Karpas-422 (cell line): ENCODE measurements around the gene TOMM5. TPM values are rescaled to one million over a fixed set of nuclear protein-coding genes. Genes with fewer than 3 reads are reported as not detected.

Source experiments
- DNase-seq: peaks from one replicate; pipeline ENCODE4 v3.0.0-alpha.2; 2015
- H2AFZ ChIP-seq: fragments of 200-600 bp; sonication (generic); 2 replicates; pipeline ENCODE4 v1.6.1; 2014; ENCODE audit warnings: antibody characterized with exemption, low read length, mixed read lengths
- H3K27ac ChIP-seq: fragments of 200-600 bp; sonication (generic); 2 replicates; pipeline ENCODE4 v1.5.1; 2014; ENCODE audit warnings: mild to moderate bottlenecking, low read length, moderate library complexity
- H3K27me3 ChIP-seq: fragments of 200-600 bp; sonication (generic); 2 replicates; pipeline ENCODE4 v1.6.1; 2014; ENCODE audit warnings: low read length, mixed read lengths
- H3K36me3 ChIP-seq: fragments of 200-600 bp; sonication (generic); 2 replicates; pipeline ENCODE4 v1.6.1; 2014; ENCODE audit warnings: low read length, mixed read lengths; ENCODE audit not compliant: insufficient read depth
- H3K4me1 ChIP-seq: fragments of 200-600 bp; sonication (generic); 2 replicates; pipeline ENCODE4 v1.6.1; 2014; ENCODE audit warnings: mild to moderate bottlenecking, low read length, mixed read lengths
- H3K4me2 ChIP-seq: fragments of 200-600 bp; sonication (generic); 2 replicates; pipeline ENCODE4 v1.6.1; 2014; ENCODE audit warnings: low read length, low read depth, mild to moderate bottlenecking; ENCODE audit not compliant: poor library complexity, severe bottlenecking
- H3K4me3 ChIP-seq: fragments of 200-600 bp; sonication (generic); 2 replicates; pipeline ENCODE4 v1.5.1; 2014; ENCODE audit warnings: mild to moderate bottlenecking, antibody characterized with exemption, low read length, mixed read lengths
- H3K79me2 ChIP-seq: fragments of 200-600 bp; sonication (generic); 2 replicates; pipeline ENCODE4 v1.6.1; 2014; ENCODE audit warnings: mild to moderate bottlenecking, low read length, mixed read lengths
- H3K9ac ChIP-seq: fragments of 200-600 bp; sonication (generic); 2 replicates; pipeline ENCODE4 v1.6.0; 2014; ENCODE audit warnings: low read length
- H3K9me2 ChIP-seq: fragments of 200-600 bp; sonication (generic), shearing (Covaris generic); replicated peaks from 2 replicates; pipeline ENCODE4 v1.6.0; 2014; ENCODE audit warnings: mild to moderate bottlenecking, low read length, moderate library complexity; ENCODE audit not compliant: insufficient read depth
- H3K9me3 ChIP-seq: fragments of 300-700, 200-600 bp; sonication (generic); 2 replicates; pipeline ENCODE4 v1.6.1; 2014; ENCODE audit warnings: low read length, mixed read lengths
- H4K20me1 ChIP-seq: fragments of 200-600 bp; sonication (generic); 2 replicates; pipeline ENCODE4 v1.6.1; 2014; ENCODE audit warnings: mild to moderate bottlenecking, antibody characterized with exemption, low read length, low read depth; ENCODE audit not compliant: insufficient read depth
- total RNA-seq: library from RNA; depleted of rRNA; stranded (reverse); fragments of >200 nt; shearing (Covaris generic); gene quantifications from 2 replicates; pipeline ENCODE4 v1.2.3, GENCODE V29; 2014; ENCODE audit warnings: low replicate concordance

The TOMM5 gene
- total RNA-seq, 1 experiment from 2014 or later, result 265 TPM

DNA sequence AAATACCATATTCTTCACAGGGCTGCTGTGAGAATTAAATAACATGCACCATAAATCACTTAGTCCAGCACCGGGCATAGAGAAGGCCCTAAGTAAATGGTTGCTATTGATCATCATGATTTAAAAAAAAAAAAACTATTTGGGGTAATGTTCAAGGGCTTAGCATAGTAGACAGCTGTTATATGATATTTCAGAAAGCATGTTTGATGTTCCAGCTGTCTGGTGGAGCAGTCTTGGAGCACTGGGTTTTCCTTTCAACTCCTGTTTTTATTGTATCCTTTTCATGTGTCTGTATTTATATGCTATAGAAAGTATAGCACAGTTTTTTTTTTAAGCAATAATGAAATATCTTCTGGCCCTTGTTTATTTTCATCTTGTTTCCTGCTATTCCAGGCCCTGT is 28.0 kb upstream of the TOMM5 start:
- no peaks in the 10 kb centered on the region for H3K4me1 ChIP-seq
- H3K27ac ChIP-seq, result no peak overlapping the region
- H3K79me2 ChIP-seq, result no peaks in the 10 kb centered on the region
- no peak overlapping the region for H3K9ac ChIP-seq
- no peaks in the 10 kb centered on the region for H3K9me3 ChIP-seq
- no peak overlapping the region for H3K4me3 ChIP-seq
- H3K4me2 ChIP-seq, result no peak overlapping the region
- DNase-seq, result no peak
- H3K27me3 ChIP-seq, result no peaks in the 10 kb centered on the region
- no peaks in the 10 kb centered on the region for H3K36me3 ChIP-seq
- no peaks in the 10 kb centered on the region for H4K20me1 ChIP-seq
- H3K9me2 ChIP-seq, result no peaks in the 10 kb centered on the region
- no peak overlapping the region for H2AFZ ChIP-seq

DNA sequence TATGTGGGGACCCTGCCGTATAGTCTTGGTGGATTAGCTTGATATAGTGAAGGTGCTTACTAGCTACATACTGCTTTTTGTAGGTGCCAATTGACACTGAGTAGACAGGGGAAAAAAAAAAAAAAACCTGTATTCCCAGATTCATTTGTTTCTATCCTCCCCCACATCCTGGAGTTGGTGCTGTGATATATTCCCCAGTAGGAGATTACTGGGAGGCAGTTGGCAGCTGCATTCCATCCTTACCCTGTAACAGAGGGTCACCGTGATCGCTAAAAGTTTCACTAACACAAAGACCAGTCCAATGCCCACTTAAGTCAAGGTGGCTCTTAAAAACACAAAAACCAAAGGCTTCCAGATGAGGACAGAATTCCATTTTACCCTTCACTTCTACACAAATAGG is 27.4 kb upstream of the TOMM5 start:
- no peak overlapping the region for H3K27ac ChIP-seq
- no peak overlapping the region for H3K4me2 ChIP-seq
- H2AFZ ChIP-seq, result no peak overlapping the region
- no peak for DNase-seq
- no peaks in the 10 kb centered on the region for H3K9me2 ChIP-seq
- H4K20me1 ChIP-seq, result no peaks in the 10 kb centered on the region
- H3K79me2 ChIP-seq, result no peaks in the 10 kb centered on the region
- no peaks in the 10 kb centered on the region for H3K4me1 ChIP-seq
- no peaks in the 10 kb centered on the region for H3K36me3 ChIP-seq
- H3K9ac ChIP-seq, result no peak overlapping the region
- H3K9me3 ChIP-seq, result no peaks in the 10 kb centered on the region
- H3K27me3 ChIP-seq, result no peaks in the 10 kb centered on the region
- no peak overlapping the region for H3K4me3 ChIP-seq

DNA sequence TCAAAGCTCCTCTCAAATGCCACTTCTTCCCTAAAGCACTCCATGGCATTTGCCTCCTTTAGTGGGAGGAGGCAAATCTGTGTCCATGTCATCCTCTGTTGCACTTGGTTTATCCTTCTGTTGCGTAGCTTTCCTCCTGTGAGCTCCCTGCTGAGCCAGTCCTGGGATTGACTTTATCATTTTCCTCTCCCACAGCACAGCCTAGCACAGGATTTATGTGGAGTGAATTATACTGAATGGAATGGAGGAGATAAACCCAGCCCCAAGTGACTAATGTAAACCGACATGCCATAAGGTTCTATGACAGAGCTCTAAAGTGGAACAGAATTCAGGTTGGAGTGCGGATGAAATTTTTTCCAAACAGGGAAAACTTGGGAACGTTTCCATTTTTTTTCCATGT is 26.4 kb upstream of the TOMM5 start:
- no peaks in the 10 kb centered on the region for H4K20me1 ChIP-seq

DNA sequence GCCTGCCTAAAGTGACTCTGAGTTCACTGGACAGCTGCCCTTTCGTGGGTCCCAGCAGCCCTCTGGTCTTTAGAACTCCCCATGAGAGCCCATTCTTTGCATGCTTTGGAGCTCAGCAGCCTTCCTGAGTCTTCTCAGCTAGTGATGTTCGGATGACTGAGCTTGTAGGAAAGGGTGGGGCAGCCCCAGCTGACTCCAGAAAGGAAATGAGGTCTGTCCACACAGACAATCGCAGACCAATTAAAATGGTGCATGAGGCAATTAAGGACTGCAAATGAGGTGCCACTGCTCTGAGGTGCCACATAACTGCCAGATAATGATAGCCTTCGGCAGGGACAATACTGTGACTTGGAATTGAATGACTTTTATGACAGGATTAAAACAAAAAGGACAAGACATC is 25.4 kb upstream of the TOMM5 start:
- no peaks in the 10 kb centered on the region for H3K36me3 ChIP-seq
- no peaks in the 10 kb centered on the region for H3K27me3 ChIP-seq
- DNase-seq, result no peak
- no peak overlapping the region for H3K4me3 ChIP-seq
- H3K4me2 ChIP-seq, result no peak overlapping the region
- H3K9ac ChIP-seq, result no peak overlapping the region
- H3K4me1 ChIP-seq, result no peaks in the 10 kb centered on the region
- no peaks in the 10 kb centered on the region for H3K79me2 ChIP-seq
- H3K9me3 ChIP-seq, result no peaks in the 10 kb centered on the region
- H4K20me1 ChIP-seq, result no peaks in the 10 kb centered on the region
- H2AFZ ChIP-seq, result no peak overlapping the region
- H3K9me2 ChIP-seq, result no peaks in the 10 kb centered on the region
- H3K27ac ChIP-seq, result no peak overlapping the region

More for the DNA sequence above, 26.4 kb upstream of the TOMM5 start:
- H2AFZ ChIP-seq, result no peak overlapping the region
- no peak for DNase-seq
- H3K9ac ChIP-seq, result no peak overlapping the region
- no peak overlapping the region for H3K27ac ChIP-seq
- H3K9me3 ChIP-seq, result no peaks in the 10 kb centered on the region
- H3K4me3 ChIP-seq, result no peak overlapping the region
- no peak overlapping the region for H3K4me2 ChIP-seq
- no peaks in the 10 kb centered on the region for H3K79me2 ChIP-seq
- no peaks in the 10 kb centered on the region for H3K36me3 ChIP-seq
- H3K9me2 ChIP-seq, result no peaks in the 10 kb centered on the region
- no peaks in the 10 kb centered on the region for H3K4me1 ChIP-seq
- H3K27me3 ChIP-seq, result no peaks in the 10 kb centered on the region

DNA sequence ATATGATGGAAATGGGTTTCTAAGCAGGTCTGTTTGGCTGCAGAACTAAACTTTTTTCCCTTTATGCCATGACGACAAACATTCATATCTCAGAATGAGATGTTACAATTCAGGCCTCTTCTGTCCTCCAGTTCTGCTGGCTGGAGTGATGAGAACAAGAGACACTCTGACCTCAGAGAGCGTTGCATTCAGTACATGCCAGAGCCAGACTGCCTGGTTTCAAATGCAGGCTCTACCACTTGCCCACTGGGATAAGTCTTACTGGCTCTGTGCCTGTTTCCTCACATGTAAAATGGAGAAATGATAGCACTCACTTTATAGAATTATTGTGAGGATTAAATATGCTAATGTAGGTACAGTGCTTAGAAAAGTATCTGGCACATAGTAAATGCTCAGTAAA is 24.8 kb upstream of the TOMM5 start:
- H3K9ac ChIP-seq, result no peak overlapping the region
- H4K20me1 ChIP-seq, result no peaks in the 10 kb centered on the region
- no peak overlapping the region for H2AFZ ChIP-seq
- no peaks in the 10 kb centered on the region for H3K27me3 ChIP-seq
- peaks cover under 1% of the 10 kb centered on the region for H3K4me1 ChIP-seq
- H3K9me3 ChIP-seq, result no peaks in the 10 kb centered on the region
- no peak overlapping the region for H3K4me3 ChIP-seq
- H3K4me2 ChIP-seq, result no peak overlapping the region
- DNase-seq, result no peak
- H3K36me3 ChIP-seq, result no peaks in the 10 kb centered on the region
- no peak overlapping the region for H3K27ac ChIP-seq
- H3K79me2 ChIP-seq, result no peaks in the 10 kb centered on the region
- no peaks in the 10 kb centered on the region for H3K9me2 ChIP-seq

DNA sequence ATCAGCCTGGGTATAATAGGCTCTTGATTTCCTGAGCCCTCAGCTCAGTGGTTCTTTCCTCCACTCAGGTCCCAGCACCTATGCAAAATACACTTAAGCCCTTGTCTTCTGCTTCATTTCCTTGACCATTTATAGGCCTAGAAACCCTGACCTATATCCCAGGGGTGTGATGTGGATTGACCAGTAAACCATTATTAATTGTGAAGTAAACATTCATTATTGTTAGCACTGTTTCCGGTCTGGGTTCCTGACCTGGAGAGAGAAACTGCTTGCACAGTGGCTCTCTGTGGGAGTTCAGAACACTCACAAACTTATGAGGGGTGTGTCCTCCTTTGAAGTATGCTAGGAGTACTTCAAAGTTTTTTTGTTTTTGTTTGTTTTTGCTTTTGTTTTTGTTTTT is 19.6 kb upstream of the TOMM5 start:
- Histone ChIP-seq H2AFZ (no peak overlapping the region), H3K4me2 (peak overlapping the region; percentile 54), H3K27me3 (no peaks in the 10 kb centered on the region), H3K9me2 (no peaks in the 10 kb centered on the region), H4K20me1 (no peaks in the 10 kb centered on the region), H3K4me3 (no peak overlapping the region), H3K79me2 (no peaks in the 10 kb centered on the region), H3K9ac (no peak overlapping the region), H3K4me1 (peaks cover 17% of the 10 kb centered on the region), H3K36me3 (no peaks in the 10 kb centered on the region), H3K9me3 (no peaks in the 10 kb centered on the region), H3K27ac (no peak overlapping the region)
- DNase-seq, result no peak

DNA sequence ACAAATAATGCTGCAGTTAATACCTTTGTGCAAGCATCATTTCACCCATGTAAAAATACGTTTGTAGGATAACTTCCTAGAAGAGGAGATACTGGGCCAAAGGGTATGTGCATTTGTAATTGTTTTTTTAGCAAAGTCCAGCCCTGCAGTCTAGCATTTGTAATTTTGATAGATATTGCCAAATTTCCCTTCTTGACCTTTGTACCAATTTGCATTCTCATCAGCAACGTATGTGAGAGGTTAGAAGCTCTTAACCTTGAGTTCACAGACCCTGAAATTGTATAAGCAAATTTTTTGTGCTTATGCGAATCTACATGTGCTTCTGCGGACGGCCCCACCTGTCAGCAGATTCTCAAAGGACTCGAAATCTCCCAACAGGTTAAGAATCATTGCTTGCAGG is 18.6 kb upstream of the TOMM5 start:
- Histone ChIP-seq H3K79me2 (no peaks in the 10 kb centered on the region), H3K4me1 (peaks cover 17% of the 10 kb centered on the region), H2AFZ (no peak overlapping the region)

DNA sequence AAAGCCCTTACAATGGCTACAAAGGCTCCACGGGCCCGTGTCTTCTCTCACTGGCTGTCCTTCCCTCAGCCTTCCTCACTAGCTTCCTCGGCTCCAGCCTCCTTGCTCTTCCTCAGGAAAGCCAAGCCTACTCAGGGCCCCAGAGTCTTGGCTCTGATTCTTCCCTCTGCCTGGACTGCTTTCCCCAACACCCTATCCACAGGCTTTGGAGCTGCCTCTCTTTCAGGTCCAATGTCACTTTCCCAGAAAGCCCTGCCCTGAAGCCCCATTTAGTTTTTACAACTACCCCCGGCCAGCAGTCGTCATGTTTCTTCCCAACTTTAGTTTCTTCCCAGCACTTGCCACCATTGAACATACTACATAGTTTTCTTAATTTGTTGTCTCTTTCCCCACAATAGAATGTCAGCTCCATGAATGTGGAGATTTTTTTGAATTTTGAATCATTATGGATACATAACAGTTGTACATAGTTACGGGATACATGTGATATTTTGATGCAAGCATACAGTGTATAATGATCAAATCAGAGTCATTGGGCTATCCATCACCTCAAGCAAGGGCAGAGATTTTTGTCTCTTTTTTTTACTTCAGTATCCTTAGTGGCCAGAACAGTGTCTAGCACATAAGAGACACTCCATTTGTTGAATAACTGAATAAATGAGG is 17.5 kb upstream of the TOMM5 start:
- Histone ChIP-seq H3K27me3 (no peaks in the 10 kb centered on the region), H3K9me3 (no peaks in the 10 kb centered on the region)

More for the DNA sequence above, 18.6 kb upstream of the TOMM5 start:
- Histone ChIP-seq H3K36me3 (no peaks in the 10 kb centered on the region), H4K20me1 (no peaks in the 10 kb centered on the region), H3K27ac (no peak overlapping the region), H3K9me3 (no peaks in the 10 kb centered on the region), H3K9ac (no peak overlapping the region), H3K9me2 (no peaks in the 10 kb centered on the region), H3K27me3 (no peaks in the 10 kb centered on the region), H3K4me3 (no peak overlapping the region), H3K4me2 (peak overlapping the region; percentile 54)
- DNase-seq, result peak; percentile 49

More for the DNA sequence above, 17.5 kb upstream of the TOMM5 start:
- Histone ChIP-seq H3K9ac (no peak overlapping the region), H2AFZ (no peak overlapping the region), H3K4me1 (peaks cover 17% of the 10 kb centered on the region), H4K20me1 (no peaks in the 10 kb centered on the region), H3K4me3 (no peak overlapping the region), H3K36me3 (no peaks in the 10 kb centered on the region), H3K79me2 (no peaks in the 10 kb centered on the region), H3K9me2 (no peaks in the 10 kb centered on the region), H3K27ac (no peak overlapping the region), H3K4me2 (no peak overlapping the region)
- DNase-seq, result no peak
